ENCODE data around the gene CECR2.

DNA sequence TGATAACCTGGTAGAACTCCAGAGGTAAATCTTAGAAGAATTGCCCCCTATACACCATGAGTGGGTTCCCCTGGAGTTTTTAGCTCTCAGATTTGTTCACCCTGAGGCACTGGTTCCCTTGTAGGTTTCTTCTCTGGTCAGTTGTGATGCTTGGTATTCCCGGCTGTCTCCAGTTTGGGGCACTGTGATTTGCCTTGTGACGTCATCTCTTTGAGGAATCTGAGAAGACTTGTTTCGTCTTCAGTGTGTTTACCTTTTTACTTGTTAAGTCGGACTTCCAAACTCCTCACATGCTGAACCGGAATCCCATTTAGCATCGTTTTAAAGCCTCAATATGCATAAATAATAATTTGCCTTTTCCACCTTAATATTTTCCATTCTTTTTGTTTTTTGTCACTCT lies 54.4 kb downstream of the CECR2 start:
- TF ChIP-seq, protein P1, sequence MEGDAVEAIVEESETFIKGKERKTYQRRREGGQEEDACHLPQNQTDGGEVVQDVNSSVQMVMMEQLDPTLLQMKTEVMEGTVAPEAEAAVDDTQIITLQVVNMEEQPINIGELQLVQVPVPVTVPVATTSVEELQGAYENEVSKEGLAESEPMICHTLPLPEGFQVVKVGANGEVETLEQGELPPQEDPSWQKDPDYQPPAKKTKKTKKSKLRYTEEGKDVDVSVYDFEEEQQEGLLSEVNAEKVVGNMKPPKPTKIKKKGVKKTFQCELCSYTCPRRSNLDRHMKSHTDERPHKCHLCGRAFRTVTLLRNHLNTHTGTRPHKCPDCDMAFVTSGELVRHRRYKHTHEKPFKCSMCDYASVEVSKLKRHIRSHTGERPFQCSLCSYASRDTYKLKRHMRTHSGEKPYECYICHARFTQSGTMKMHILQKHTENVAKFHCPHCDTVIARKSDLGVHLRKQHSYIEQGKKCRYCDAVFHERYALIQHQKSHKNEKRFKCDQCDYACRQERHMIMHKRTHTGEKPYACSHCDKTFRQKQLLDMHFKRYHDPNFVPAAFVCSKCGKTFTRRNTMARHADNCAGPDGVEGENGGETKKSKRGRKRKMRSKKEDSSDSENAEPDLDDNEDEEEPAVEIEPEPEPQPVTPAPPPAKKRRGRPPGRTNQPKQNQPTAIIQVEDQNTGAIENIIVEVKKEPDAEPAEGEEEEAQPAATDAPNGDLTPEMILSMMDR (IDR thresholded peaks at IDR 0.05) = no peak
- TF ChIP-seq POLR2A (IDR thresholded peaks at IDR 0.05; ENCODE audit: low read depth) (no peak), POLR2AphosphoS5 (IDR thresholded peaks at IDR 0.05) (no peak), EP300 (IDR thresholded peaks at IDR 0.05) (no peak)
